ENCODE measurements around the gene GPATCH8.

The GPATCH8 gene

GRCh38 chr17:44451016-44451627, 52.1 kb downstream of the GPATCH8 start:
- no peak for DNase-seq

DNA sequence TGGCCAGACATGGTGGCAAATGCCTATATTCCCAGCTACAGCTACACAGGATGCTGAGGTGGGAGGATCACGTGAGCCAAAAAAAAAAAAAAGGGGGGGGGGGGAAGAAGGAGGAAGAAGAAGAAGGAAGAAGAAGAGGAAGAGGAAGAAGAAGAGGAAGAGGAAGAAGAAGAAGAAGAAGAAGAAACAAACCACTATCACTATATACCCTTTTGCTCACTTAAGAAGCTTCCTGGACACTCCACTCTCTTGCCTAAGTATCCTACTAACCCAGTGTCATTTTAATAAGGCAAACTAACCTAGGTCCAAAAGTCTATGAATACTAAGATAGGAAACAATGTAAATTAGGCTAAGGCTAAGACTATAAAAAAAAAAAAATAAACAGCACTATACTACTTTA, 54.8 kb downstream of the GPATCH8 start:
- DNase-seq: no peak

GRCh38 chr17:44444735-44445105, 58.5 kb downstream of the GPATCH8 start:
- no peak for DNase-seq

GRCh38 chr17:44442806-44443205, 60.4 kb downstream of the GPATCH8 start:
- DNase-seq: no peak

GRCh38 chr17:44439168-44439567, 64.0 kb downstream of the GPATCH8 start:
- DNase-seq: no peak

DNA sequence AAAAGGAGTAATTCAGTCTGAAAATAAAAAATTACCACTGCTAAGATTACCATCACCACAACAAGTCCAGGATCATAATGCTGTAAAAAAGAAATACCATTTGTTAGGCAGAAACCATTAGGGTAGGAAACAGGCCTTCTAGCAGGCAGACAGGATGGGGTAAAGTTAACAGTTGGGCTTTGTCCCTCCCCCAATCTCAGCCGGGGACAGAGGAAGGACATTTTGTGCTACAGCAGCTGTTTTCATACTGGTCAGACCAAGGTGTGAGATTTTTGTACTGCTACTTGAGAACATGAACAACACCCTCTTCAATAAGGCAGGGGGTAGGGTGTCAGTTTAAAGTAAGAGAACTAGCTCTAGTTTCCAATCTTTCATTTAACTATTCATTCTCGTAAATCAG, 64.6 kb downstream of the GPATCH8 start:
- DNase-seq: no peak

GRCh38 chr17:44436336-44436735, 66.9 kb downstream of the GPATCH8 start:
- DNase-seq: no peak

DNA sequence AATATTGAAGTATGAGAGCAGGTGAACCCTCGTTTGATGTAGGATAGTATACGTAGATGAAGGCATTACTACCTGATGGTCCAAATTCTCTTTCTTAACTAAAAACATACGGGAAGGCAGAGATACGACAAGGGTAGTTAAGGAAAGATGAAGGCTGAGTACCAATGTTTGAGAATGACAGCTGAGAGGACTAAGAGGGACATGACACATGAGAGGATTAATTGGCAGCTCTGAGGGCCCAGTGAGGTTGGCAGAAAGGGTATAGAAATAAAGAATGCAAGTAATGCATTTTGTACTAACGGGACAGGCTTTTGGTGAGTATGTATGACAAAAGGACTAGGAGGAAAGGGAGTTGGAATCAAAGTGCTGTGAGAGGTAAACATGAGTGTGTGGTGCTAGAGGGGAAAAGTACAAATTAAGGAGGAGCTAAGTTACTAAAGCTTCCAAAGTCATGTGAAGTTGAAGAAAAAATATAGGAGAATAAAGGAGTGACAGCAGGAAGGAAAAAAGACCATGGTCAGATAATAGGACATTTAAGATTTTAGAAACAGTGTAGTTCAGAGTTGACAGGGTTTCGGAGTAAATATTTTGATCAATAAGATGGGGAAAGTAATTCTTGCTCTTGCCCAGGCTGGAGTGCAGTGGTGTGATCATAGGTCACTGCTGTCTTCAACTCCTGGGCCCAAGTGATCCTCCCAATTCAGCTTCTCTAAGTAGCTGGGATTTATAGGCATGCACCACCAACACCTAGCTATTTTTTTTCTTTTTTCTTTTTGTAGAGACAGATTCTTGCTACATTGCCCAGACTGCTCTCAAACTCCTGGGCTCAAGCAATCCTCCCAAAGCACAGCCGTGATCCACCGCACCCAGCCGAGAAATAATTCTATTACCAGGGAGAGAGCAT, 70.7 kb downstream of the GPATCH8 start:
- no peak for DNase-seq

- DNase-seq: no peak
Measured at GRCh38 chr17:44424828-44425461, 78.3 kb downstream of the GPATCH8 start.

DNA sequence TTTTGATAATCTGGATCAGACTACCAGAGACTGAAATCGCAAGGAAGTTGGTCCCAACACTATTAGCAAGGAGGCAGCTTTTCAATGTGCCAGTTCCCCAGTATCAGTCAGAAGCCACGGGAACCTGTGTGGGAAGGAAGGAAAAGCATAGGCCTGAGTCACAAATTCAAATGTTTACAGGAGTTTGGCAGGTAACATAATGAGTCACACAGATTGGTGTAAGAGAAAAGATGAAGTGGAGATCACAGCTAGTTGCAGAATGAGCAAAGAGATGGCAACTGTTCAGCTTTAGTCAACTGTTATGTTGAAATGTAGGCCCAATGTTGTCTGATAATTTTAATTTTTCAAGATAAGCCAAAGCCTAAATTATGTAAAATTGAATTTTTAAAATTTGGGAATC, 85.7 kb downstream of the GPATCH8 start:
- DNase-seq: no peak

DNA sequence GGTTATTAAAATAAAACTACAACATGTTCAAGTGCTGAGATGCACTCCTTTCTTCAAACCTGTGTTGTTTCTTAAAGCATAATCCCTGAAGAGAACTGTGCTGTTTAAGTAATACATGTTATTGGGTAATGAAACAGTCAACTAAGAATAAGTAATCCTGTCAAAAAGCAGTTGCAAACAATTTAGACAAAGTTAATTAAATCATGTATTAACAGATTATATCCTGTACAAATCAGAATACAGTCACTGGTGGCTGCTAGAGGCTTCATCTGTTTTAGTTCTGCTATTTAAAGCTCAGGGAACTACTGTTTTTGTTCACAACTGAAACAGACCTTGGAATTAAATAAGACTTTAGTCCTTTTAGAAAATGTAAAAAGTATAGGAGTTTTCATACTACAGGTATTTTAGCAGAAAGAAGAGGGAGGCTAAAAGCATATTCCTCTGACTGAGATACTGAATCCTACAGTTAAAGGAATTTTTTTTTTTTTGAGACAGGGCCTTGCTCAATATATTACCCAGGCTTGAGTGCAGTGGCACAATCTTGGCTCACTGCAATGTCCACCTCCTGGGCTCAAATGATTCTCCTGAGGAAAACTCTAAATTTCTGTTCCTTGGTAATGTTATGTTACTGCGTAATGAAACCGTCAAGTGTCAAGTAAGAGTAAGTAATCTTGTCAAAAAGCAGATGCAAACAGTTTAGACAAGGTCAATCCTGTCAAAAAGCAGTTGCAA, 86.5 kb downstream of the GPATCH8 start:
- no peak for DNase-seq

DNA sequence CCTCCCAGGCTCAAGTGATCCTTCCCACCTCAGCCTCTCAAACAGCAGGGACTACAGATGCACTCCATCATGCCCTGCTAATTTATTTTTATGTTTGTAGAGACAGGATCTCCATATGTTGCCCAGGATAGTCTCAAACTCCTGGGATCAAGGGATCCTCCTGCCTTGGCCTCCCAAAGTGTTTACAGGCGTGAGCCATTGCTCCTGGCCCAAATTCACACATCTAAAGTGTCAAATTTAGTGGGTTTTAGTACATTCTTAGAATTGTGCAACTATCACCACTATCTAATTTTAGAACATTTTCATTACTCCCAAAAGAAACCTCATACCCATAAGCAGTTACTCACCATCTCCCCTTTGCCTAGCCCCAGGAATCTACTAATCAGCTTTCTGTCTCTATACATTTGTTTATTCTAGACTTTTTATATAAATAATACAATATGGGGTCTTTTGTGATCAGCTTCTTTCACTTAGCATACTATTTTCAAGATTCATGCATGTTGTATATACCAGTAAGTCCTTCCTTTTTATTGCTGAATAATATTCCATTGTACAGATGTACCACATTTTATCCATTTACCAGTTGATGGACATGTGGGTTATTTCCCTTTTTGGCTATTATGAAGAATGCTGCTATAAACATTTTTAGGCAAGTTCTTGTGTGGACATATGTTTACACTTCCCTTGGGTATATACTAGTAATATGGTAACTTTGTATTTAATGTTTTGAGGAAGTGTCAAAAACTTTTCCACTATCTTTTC, 88.6 kb downstream of the GPATCH8 start:
- no peak for DNase-seq

DNA sequence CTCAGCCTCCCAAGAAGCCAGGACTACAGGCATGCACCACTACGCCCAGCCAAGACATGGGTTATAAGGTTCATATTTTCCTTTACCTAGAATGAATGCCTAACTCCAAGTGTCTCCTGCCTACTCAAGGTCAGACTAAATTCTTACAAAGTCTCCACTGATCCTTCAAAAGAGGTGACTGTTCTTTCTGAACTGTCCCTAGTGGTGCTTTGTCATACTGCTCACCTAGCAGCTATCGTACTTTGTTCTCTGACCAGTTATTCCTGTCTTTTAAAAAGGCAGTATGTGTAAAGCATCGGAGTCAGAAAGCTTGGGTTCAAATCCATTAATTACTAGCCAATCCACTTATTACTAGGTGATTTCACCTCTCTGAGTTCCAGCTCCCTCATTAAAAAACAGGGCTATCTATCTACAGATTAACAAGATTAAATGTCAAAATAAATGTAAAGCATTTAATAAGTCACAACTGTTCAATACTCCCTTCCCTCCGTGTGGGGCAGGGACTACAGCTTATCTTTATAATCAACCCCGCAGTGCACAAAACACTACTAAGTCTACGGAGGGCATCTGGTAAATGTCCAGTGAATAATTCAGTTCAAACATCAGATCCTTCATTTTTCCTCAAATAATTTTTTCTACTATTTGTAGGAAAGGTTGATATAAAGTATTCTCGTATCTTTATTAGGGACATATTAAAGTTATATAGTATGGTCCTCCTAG, 93.7 kb downstream of the GPATCH8 start:
- no peak for DNase-seq

DNA sequence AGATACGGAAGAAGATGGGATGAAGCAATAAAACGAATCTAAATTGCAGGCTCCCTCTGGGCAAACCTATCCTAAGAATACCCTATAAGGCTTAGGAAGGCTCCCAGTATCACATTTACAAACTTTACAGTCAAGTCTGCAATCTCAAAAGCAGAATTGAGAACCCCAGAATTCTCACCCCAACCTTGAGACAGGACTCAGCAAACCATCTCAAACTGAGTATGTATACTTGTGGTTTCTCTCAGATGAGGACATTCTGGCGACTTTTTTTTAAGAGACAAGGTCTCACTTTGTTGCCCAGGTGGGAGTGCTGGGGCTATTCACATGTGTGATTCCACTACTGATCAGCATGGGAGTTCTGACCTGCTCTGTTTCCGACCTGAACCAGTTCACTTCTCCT, 94.4 kb downstream of the GPATCH8 start:
- DNase-seq: no peak

DNA sequence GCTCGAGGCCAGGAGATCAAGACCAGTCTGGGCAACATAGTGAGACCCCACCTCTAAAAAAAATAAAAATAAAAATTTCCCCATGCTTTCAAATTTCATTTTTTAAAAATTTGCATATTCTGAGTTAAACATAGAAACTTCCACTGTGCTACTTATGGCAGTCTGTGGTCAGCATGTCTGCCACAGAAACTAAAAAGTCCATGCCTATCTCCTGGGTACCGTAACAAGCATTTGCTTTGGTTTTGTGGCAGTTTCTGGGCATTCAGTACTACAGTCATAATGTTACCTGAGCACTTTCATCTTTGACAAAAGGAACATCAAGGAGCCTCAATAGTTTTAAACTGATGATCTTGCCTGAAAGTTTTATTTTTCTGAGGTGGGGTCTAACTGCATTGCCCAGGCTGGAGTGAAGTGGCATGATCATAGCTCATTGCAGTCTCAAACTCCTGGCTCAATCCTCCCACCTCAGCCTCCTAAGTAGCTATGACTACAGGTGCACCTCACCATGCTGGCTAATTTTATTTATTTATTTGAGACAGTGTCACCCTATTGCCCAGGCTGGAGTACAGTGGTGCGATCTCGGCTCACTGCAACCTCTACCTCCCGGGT, 100.5 kb downstream of the GPATCH8 start:
- no peak for DNase-seq

DNA sequence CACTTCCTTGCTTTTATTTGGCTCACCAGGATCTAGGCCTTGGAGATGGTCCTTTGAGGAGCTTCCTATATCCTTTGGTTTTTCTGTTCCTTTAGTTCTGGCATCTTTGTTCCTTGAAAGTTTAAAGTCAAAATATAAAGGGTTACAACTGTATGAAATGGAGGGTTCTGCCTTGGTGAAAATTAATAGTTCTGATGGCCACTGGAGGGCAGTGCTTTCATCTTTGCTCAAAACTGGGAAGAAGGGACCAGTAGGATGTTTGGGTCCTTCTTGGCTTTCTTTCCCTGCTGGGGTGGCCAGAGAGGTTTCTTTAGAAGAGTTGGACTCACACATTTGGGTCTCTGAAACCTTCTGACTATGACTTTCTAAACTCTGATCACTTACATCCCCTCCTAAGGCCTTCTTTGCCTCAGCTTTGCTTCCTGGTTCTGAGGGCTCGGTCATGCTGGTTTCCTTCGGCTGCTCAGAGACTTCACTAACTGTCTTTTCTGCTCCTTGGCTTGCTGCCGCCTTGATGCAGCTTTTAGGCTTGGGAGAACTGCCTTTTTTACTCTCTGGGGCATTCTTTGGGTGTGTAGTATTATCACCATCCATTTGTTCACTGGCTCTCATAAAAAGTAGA, 102.9 kb downstream of the GPATCH8 start:
- DNase-seq: no peak

DNA sequence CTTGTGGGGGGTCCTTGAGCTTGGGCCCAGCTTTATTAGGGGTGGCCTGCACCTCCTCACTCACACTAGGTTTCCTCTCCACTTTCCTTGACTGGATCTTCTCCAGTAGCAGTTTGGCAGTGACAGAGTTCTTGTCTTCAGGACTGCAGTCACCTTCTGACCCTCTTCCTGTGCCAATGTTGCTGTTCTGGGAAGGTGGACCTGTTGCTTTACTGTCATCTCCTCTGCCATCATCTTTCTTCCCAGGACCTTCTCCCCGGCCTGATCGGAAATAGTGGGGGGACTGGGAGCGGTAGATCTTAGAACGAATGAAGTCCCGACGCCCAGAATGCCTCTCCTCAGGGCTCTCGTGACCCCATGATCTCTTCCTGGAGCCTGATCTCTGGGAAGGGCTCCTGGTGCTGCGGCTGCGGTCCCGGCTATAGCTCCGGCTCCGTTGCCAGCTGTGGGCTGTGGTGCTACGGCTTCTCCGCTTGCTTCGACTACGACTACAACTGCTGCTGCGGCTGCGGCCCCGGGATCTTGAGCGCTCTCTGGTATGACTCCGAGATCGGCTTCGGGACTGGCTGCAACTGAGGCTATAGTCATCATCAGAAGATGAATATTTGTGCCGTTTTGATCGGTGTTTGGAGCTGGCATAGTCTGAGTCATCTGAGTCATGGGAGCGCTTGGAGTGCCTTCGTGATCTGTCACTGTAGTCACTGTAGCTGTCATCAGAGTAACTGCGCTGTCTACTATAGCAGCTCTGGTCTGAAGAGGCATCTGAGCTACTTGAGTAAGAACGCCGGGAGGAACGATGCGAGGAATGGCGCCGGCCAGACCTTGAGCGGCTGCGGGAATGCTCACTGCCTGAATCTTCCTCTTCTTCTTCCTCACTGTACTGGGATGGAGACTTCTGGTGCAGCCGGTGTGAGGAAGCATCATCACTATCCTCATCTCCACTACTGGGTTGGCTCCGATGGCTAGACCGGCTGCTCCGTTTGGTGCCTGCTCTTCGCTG, 104.2 kb downstream of the GPATCH8 start:
- DNase-seq: no peak

DNA sequence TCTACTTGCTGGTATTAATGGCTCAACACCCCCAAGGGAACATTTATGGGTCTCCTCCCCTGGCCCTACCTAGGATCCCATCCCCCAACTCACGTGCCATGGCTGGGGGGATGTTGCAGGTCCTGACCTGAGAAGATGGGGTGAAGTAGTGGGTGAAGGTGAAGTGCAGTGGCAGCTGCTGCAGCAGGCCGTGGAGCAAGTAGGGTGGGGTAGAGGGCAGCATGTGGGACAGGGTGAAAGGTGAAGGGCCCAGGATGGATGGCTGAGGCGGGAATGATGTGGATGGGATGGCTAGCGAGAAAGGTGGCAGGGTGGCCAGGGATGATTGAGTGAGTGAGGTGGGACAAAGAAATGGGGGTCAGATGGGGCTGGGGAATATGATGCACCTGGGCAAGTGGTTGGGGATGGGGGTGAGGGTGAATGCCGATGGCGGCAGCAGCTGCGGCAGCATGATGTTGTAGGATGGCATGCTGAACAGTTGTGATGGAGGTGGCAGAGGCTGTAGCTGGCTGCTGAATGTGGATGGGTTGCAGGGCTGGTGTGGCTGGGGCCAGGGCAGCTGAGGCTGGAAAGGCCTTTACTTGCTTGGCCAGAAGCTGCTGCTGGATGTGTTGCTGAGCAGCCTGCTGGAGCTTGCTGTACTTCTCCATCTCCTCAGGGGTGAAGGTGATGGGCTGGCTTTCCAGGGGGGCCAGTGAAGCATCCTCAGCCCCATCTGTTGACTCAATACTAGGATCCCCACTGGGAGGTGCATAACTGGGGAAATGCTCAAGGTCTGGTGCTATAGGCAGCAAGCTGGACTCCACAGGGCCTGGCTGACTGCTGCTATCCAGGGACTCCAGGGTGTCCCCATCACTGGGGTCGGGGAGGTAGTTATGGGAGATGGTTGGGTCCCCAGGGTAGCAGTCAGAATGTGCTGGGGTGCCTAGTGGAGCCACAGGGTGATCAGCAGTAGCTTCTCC, 105.4 kb downstream of the GPATCH8 start:
- no peak for DNase-seq
